ENCODE data around the gene FAM234B. TPM values are rescaled to one million over a fixed set of nuclear protein-coding genes. Genes with fewer than 3 reads are reported as not detected.

Gene FAM234B
- total RNA-seq, 1 experiment from 2014 or later, result 11.4 TPM

DNA sequence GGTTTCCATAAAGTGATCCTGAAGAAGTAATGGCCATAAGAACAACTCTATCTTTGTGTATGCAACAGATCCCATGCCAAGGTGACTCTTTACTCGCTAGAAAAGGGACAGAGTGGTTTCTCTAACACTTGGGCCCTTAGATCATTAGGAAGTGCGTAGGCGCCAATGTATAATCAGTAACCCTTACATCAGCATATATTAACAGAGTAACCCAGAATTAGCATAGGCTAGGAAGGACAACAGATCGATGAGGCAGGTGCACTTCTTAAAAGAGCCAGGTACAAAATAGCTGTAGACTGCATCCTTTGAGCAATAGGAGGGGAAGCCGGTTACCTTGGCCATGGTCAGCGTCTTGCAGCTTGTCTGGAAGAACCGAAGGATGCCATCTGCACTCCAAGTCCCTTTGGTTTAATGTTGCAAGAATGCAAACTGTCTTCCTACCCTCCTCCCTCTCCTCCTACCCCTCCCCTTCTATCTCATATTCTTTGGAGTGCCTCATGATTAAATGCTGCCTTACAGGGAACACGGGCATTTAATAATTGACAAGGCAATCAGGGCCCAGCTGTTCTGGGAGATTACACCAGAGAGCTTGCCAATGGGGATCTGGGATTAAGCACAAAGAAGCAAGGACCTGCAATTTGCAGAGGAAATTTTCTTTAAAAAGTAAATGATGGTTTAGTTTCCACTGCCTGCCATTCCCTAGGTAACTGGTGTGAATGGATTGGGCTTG is 51.2 kb downstream of the FAM234B start:
- TF ChIP-seq CTCF (IDR thresholded peaks at IDR 0.05; ENCODE audit: insufficient read depth in 1 of 2, low read depth in 1 of 2, low read length in 1 of 2, severe bottlenecking in 1 of 2, unreplicated experiment in 1 of 2), result no peak
- ChIA-PET CTCF (interaction anchor here (1.0 to 1.6 kb wide), 2 partner anchors 16 to 117 kb away, joined by 3 to 4 read pairs; no protein-coding TSS in a partner anchor), POLR2A (no interaction called here)
- peaks cover 31% of the 10 kb centered on the region for H3K4me1 ChIP-seq
- H3K4me3 ChIP-seq (ENCODE audit: low read depth, low read length), result no peak overlapping the region
- H3K27me3 ChIP-seq (replicated peaks; ENCODE audit: control insufficient read depth, insufficient read depth, low read length), result no peaks in the 10 kb centered on the region
- H3K27me3 Mint-ChIP-seq (ENCODE audit: insufficient read depth, unreplicated experiment), result no peaks in the 10 kb centered on the region
- H3K36me3 ChIP-seq (ENCODE audit: control insufficient read depth, insufficient read depth, low read length), result no peaks in the 10 kb centered on the region
- no TSS peak for BruUV-seq (replicated peaks)
- H3K9me3 Mint-ChIP-seq (ENCODE audit: unreplicated experiment), result no peaks in the 10 kb centered on the region
- no peak overlapping the region for H3K27ac Mint-ChIP-seq (ENCODE audit: unreplicated experiment)
- H3K9me3 ChIP-seq, result no peaks in the 10 kb centered on the region
- no peak overlapping the region for H3K4me3 Mint-ChIP-seq (ENCODE audit: unreplicated experiment)
- peaks cover 6% of the 10 kb centered on the region for H3K36me3 Mint-ChIP-seq (ENCODE audit: insufficient read depth, unreplicated experiment)
- intact Hi-C loops (cut with micrococcal nuclease; ENCODE audit: unreplicated experiment), result loop anchor here (5.0 kb wide), 1 partner anchor 73 kb away; no protein-coding TSS in a partner anchor
- H3K4me1 Mint-ChIP-seq (ENCODE audit: low read depth, unreplicated experiment), result peaks cover 31% of the 10 kb centered on the region
- no peak for DNase-seq

DNA sequence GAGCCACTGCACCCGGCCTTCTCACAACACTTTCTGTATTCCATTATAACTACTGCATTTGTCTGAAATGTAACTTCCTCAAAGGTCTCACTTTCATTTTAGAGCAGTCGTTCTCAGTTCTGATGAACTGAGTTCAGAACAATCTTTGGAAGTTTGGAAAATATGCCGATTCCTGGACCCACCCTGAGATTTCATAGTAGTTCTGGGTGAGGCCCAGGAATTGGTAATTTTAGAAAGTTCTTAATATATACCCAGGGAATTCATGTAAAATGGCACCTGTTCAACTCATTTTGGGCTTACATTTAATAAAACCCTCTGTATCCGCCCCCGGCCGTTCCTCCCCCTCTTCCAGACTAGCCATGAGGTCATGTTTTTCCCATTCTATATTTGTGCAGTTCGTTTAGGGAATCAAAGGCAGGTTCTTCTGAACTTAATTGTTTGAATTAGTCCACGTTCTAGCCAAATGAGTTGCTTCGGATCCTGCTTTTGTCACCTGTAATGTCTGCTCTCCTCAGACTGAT is 53.4 kb downstream of the FAM234B start:
- Mint-ChIP-seq H3K4me3 (ENCODE audit: unreplicated experiment) (peak overlapping the region; percentile 62), H3K27ac (ENCODE audit: unreplicated experiment) (peak overlapping the region; percentile 81), H3K36me3 (ENCODE audit: insufficient read depth, unreplicated experiment) (peaks cover 6% of the 10 kb centered on the region), H3K9me3 (ENCODE audit: unreplicated experiment) (no peaks in the 10 kb centered on the region), H3K27me3 (ENCODE audit: insufficient read depth, unreplicated experiment) (no peaks in the 10 kb centered on the region), H3K4me1 (ENCODE audit: low read depth, unreplicated experiment) (peaks cover 40% of the 10 kb centered on the region)
- H3K9me3 ChIP-seq, result no peaks in the 10 kb centered on the region
- no peak for DNase-seq
- TF ChIP-seq CTCF (IDR thresholded peaks at IDR 0.05; ENCODE audit: insufficient read depth in 1 of 2, low read depth in 1 of 2, low read length in 1 of 2, severe bottlenecking in 1 of 2, unreplicated experiment in 1 of 2), result no peak
- CTCF ChIA-PET, result interaction anchor here (0.6 to 6.0 kb wide), 5 partner anchors 93 to 192 kb away, joined by 3 to 68 read pairs (median 3); no protein-coding TSS in a partner anchor
- H3K36me3 ChIP-seq (ENCODE audit: control insufficient read depth, insufficient read depth, low read length), result no peaks in the 10 kb centered on the region
- no peaks in the 10 kb centered on the region for H3K27me3 ChIP-seq (replicated peaks; ENCODE audit: control insufficient read depth, insufficient read depth, low read length)
- H3K4me1 ChIP-seq, result peaks cover 46% of the 10 kb centered on the region
- peak overlapping the region; percentile 0; the same call in 1 of the 2 replicates for H3K4me3 ChIP-seq (ENCODE audit: low read depth, low read length)
- POLR2A ChIA-PET, result no interaction called here
- no TSS peak for BruUV-seq (replicated peaks)
- intact Hi-C loops (cut with micrococcal nuclease; ENCODE audit: unreplicated experiment), result loop anchor here (1.0 to 5.0 kb wide), 8 partner anchors 38 to 181 kb away; no protein-coding TSS in a partner anchor

DNA sequence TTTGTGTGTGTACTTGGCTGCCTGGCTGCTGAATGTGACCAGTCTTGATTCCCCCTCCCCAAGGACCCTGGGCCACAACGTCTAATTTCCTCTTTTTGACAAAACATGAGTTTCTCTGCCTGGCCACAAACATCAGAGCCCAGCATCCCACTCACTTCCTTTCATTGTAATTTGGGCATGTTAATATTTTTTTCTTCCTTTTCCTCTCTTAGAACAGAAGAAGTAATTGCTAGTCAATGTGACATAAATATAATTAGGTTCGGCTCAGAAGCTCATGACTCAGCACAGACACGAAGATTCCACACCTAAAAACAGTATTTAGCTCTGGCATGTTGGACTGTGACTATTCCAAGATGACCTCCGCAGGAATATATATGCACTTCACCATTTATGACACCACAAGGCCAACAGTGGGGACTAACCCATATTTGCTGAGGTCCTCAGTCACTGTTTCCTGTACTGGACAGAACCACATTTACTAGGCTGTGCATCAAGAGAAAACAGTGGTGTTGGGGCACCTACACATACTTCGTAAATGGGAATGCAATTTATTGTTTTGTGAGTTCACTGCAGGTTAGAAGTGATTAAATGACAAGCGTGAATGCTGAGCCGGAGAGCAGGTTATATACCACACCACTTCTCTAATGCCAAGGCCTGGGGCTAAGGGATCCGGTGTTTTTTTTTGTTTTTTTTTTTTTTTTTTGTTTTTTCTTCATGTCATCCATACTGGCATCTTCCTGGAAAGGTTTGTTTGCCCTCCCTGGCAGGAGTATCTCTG is 55.1 kb downstream of the FAM234B start:
- Histone ChIP-seq H3K4me3 (ENCODE audit: low read depth, low read length) (no peak overlapping the region), H3K36me3 (ENCODE audit: control insufficient read depth, insufficient read depth, low read length) (no peaks in the 10 kb centered on the region), H3K4me1 (peaks cover 44% of the 10 kb centered on the region), H3K9me3 (no peaks in the 10 kb centered on the region), H3K27me3 (replicated peaks; ENCODE audit: control insufficient read depth, insufficient read depth, low read length) (no peaks in the 10 kb centered on the region)
- H3K4me1 Mint-ChIP-seq (ENCODE audit: low read depth, unreplicated experiment), result peaks cover 47% of the 10 kb centered on the region
- intact Hi-C loops (cut with micrococcal nuclease; ENCODE audit: unreplicated experiment), result loop anchor here (2.0 to 5.0 kb wide), 2 partner anchors 77 to 182 kb away; no protein-coding TSS in a partner anchor
- peak overlapping the region; percentile 81 for H3K27ac Mint-ChIP-seq (ENCODE audit: unreplicated experiment)
- H3K9me3 Mint-ChIP-seq (ENCODE audit: unreplicated experiment), result no peaks in the 10 kb centered on the region
- peak in 1 of 2 experiments; percentile 27 for DNase-seq
- POLR2A ChIA-PET, result no interaction called here
- TF ChIP-seq CTCF (IDR thresholded peaks at IDR 0.05; ENCODE audit: insufficient read depth in 1 of 2, low read depth in 1 of 2, low read length in 1 of 2, severe bottlenecking in 1 of 2, unreplicated experiment in 1 of 2), result no peak
- H3K4me3 Mint-ChIP-seq (ENCODE audit: unreplicated experiment), result peak overlapping the region; percentile 62
- peaks cover 6% of the 10 kb centered on the region for H3K36me3 Mint-ChIP-seq (ENCODE audit: insufficient read depth, unreplicated experiment)
- no peaks in the 10 kb centered on the region for H3K27me3 Mint-ChIP-seq (ENCODE audit: insufficient read depth, unreplicated experiment)
- BruUV-seq (replicated peaks), result TSS peak; percentile 16
- CTCF ChIA-PET, result interaction anchor here (0.7 to 6.0 kb wide), 7 partner anchors 105 to 1993 kb away, joined by 3 to 68 read pairs (median 5); no protein-coding TSS in a partner anchor

All from Caco-2 (cell line).